Immature natural killer cell (primary cell): ENCODE results near the gene CTIF. TPM values are rescaled to one million over a fixed set of nuclear protein-coding genes. Genes with fewer than 3 reads are reported as not detected.
A peak's percentile ranks its signal among the peaks of the same experiment; 100 is the strongest.

ENCODE experiments used
- DNase-seq, 3 donors: peaks; one replicate each; pipeline ENCODE4 v3.0.0; 2022; ENCODE audit warnings: mixed read lengths in 1 of 3
- H3K27ac Mint-ChIP-seq, 6 donors: one replicate each; pipeline ENCODE4 v1.8.0; 2020; ENCODE audit warnings: mixed read lengths in 6 of 6, mild to moderate bottlenecking in 5 of 6, inconsistent platforms in 4 of 6, moderate library complexity in 3 of 6
- H3K27me3 Mint-ChIP-seq, 3 donors: one replicate each; pipeline ENCODE4 v1.8.0; 2020 to 2021; ENCODE audit warnings: low read depth in 3 of 3, mild to moderate bottlenecking in 3 of 3, mixed read lengths in 3 of 3, moderate library complexity in 3 of 3, inconsistent platforms in 1 of 3
- H3K36me3 Mint-ChIP-seq, 3 donors: one replicate each; pipeline ENCODE4 v1.8.0; 2020; ENCODE audit warnings: mixed read lengths in 3 of 3, inconsistent platforms in 2 of 3, mild to moderate bottlenecking in 2 of 3
- H3K4me1 Mint-ChIP-seq, 2 donors: one replicate each; pipeline ENCODE4 v1.8.0; 2020; ENCODE audit warnings: inconsistent platforms in 2 of 2, mild to moderate bottlenecking in 2 of 2, mixed read lengths in 2 of 2, moderate library complexity in 1 of 2
- H3K4me3 Mint-ChIP-seq, 5 donors: one replicate each; pipeline ENCODE4 v1.8.0; 2020; ENCODE audit warnings: mild to moderate bottlenecking in 5 of 5, mixed read lengths in 5 of 5, inconsistent platforms in 3 of 5, moderate library complexity in 3 of 5
- H3K9me3 Mint-ChIP-seq, 6 donors: one replicate each; pipeline ENCODE4 v1.8.0; 2020; ENCODE audit warnings: mild to moderate bottlenecking in 6 of 6, mixed read lengths in 6 of 6, inconsistent platforms in 4 of 6, moderate library complexity in 3 of 6
- polyA plus RNA-seq, 3 donors: library from polyadenylated mRNA; unstranded; fragments of 300-500 nt; fragmentation: Illumina TruSeq; gene quantifications; one replicate each; pipeline ENCODE4 v1.2.3, GENCODE V29; 2021

CTIF gene
- polyA plus RNA-seq, 3 donors from 2014 or later = 0.28 to 1.2 TPM; not detected in 1

DNA sequence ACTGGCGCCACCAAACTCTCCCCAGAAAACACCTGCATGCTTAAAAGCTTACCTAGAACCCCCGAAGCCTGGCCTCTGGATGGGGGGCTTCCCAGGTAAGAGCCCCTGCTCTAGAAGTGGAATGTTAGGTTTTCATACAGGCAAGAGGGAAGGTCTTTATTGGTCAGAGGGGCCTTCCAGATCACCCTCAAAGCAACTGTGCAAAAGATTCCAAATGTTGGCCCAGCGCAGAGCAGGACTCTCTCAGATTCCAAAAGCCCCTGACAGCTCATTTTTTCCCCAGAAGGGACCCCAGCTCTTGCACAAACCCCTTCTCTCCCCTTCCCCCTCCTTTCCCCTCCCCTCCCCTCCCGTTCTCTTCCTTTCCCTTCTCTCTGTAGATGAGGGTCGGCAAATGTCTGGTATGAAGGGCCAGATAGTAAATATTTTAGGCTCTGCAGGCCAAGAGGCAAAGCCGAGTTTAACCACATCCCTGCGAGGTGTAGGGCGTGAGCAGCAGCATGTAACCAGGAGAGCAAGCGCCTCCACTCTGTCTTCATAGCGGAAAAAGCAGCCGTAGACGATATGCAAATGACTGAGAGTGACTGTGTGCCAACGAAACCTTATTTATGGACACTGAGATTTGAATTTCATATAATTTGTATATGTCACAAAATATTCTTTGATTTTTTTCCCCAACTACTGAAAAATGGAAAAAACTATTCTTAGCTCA lies 295.0 kb downstream of the CTIF start:
- peak overlapping the region; percentile 95 to 100 (median 98) for H3K27ac Mint-ChIP-seq
- peak; percentile 73 to 82 (median 77) for DNase-seq
- H3K9me3 Mint-ChIP-seq = no peaks in the 10 kb centered on the region
- peaks cover 97 to 99% of the 10 kb centered on the region in 2 donors for H3K4me1 Mint-ChIP-seq
- peak overlapping the region; percentile 83 to 97 (median 92) for H3K4me3 Mint-ChIP-seq
- peaks cover 4 to 15% (median 13%) of the 10 kb centered on the region in 3 donors for H3K27me3 Mint-ChIP-seq
- H3K36me3 Mint-ChIP-seq = peaks cover 3 to 13% (median 4%) of the 10 kb centered on the region in 3 donors

DNA sequence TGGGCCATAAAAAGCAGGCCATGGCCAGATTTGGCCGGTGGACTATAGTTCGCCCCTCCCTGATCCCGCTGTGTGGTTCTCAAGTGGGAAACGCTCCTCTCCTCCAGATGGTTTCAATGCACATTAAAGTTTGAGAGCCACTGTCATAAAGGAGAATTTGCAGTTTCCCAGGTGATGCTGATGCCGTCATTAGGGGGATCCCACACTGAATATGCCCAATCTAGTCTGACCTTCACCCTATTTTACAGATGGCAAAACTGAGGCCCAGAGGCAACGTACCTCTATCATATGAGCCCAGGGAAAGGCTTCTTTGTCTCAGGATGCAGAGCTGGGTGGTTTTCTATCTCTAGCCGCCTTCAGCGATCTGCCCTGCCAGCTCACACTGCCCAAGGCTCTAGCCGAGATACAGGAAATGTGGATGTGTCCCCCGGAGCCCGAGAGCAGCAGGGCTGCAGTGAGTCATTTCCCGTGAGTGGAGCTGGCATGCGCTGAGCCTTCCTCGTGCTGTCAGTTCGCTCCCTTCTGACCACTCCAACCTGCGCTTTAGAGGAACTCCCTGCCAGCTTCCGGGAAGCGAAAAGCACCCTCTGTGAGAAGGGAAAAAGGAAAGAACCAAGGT lies 295.7 kb downstream of the CTIF start:
- H3K36me3 Mint-ChIP-seq = peaks cover 3 to 13% (median 4%) of the 10 kb centered on the region in 3 donors
- peaks cover 99 to 100% of the 10 kb centered on the region in 2 donors for H3K4me1 Mint-ChIP-seq
- H3K4me3 Mint-ChIP-seq = peak overlapping the region; percentile 83 to 97 (median 92)
- peak; percentile 83 to 85 (median 84) for DNase-seq
- H3K9me3 Mint-ChIP-seq = no peaks in the 10 kb centered on the region
- peak overlapping the region; percentile 95 to 100 (median 98) for H3K27ac Mint-ChIP-seq
- peaks cover 4 to 15% (median 13%) of the 10 kb centered on the region in 3 donors for H3K27me3 Mint-ChIP-seq

DNA sequence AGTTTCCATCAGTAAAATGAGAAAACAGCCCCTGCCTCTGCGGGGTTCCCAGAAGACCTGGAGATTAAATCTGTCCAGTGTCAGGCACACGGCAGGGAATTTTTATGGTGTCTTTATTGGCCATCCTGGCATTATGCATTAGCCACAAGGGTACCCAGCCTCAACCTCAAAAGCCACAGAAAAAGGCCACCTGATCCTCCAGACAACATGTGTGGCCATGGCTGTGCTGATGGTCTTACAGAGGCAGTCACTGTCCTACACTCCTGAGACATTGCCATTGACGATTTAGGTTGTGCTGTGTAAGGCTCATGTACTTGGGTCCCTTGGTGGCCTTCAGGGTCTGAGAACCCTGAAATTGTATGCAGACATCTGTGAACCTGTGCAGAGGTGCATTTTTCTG lies 296.3 kb downstream of the CTIF start:
- Mint-ChIP-seq H3K9me3 (no peaks in the 10 kb centered on the region), H3K4me3 (peak overlapping the region; percentile 83 to 97 (median 92))
- DNase-seq = no peak

DNA sequence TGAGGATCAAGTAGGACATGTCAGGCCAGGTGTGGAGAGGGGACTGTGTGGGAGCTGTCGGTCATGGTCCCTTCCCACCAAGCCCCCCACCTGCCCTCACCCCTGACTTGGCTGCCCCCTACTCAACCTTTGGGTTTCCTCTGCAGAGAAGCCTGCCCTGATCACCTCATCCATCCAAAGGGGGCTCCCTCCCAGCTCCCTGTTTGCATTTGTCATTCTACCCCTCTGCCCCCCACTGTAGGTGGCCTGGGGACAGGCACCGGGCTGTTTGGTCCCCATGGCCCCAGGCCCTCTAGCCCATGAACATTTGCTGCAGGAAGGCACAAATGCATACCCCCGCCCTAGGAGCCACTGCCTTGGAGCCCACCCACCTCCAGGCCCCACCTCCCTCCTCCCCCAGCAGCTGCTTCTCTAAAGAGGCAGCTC lies 296.9 kb downstream of the CTIF start:
- no peaks in the 10 kb centered on the region for H3K9me3 Mint-ChIP-seq
- peaks cover 4 to 17% (median 13%) of the 10 kb centered on the region in 3 donors for H3K27me3 Mint-ChIP-seq
- peaks cover 3 to 13% (median 4%) of the 10 kb centered on the region in 3 donors for H3K36me3 Mint-ChIP-seq
- H3K4me1 Mint-ChIP-seq = peaks cover 99 to 100% of the 10 kb centered on the region in 2 donors
- H3K4me3 Mint-ChIP-seq = peak overlapping the region in 4 of 5 donors; percentile 46 to 97 (median 90)
- no peak for DNase-seq
- peak overlapping the region; percentile 95 to 100 (median 98) for H3K27ac Mint-ChIP-seq

More for the DNA sequence above, 296.3 kb downstream of the CTIF start:
- peaks cover 99 to 100% of the 10 kb centered on the region in 2 donors for H3K4me1 Mint-ChIP-seq
- peaks cover 4 to 17% (median 13%) of the 10 kb centered on the region in 3 donors for H3K27me3 Mint-ChIP-seq
- peaks cover 3 to 13% (median 4%) of the 10 kb centered on the region in 3 donors for H3K36me3 Mint-ChIP-seq
- H3K27ac Mint-ChIP-seq = peak overlapping the region; percentile 95 to 100 (median 98)

DNA sequence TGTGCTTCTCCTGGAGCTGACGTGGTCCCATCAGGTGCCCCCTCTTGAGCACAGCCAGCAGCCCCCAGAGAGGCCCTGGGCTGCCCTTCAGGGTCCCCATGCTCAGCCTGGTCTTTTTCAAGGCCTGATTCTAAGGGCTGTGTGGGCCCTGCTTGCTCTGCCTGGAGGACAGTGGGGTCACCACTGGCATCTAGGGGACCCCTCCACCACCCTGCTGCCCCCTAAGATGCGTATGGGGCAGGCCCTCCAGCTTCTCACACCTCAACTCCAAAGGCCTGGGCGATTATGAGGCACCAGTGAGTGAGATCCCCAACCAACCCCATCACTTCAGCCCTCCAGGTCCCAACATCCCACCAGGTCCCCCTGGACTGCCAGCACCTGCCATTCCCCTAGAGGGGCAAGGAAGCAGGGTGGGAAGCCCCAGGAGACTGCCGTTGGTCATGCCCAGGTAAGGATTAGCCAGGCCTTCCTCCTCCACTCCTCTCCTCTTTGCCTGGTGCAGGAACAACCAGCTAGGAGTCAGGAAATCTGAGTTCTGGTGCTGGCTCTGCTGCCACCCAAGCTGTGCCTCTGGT lies 297.5 kb downstream of the CTIF start:
- no peaks in the 10 kb centered on the region for H3K9me3 Mint-ChIP-seq
- peaks cover 4 to 17% (median 13%) of the 10 kb centered on the region in 3 donors for H3K27me3 Mint-ChIP-seq
- peak overlapping the region; percentile 95 to 98 (median 97) for H3K27ac Mint-ChIP-seq
- DNase-seq = no peak
- peaks cover under 1 to 8% (median 4%) of the 10 kb centered on the region in 3 donors for H3K36me3 Mint-ChIP-seq
- peaks cover 98 to 100% of the 10 kb centered on the region in 2 donors for H3K4me1 Mint-ChIP-seq
- peak overlapping the region; percentile 18 to 90 (median 46) for H3K4me3 Mint-ChIP-seq

DNA sequence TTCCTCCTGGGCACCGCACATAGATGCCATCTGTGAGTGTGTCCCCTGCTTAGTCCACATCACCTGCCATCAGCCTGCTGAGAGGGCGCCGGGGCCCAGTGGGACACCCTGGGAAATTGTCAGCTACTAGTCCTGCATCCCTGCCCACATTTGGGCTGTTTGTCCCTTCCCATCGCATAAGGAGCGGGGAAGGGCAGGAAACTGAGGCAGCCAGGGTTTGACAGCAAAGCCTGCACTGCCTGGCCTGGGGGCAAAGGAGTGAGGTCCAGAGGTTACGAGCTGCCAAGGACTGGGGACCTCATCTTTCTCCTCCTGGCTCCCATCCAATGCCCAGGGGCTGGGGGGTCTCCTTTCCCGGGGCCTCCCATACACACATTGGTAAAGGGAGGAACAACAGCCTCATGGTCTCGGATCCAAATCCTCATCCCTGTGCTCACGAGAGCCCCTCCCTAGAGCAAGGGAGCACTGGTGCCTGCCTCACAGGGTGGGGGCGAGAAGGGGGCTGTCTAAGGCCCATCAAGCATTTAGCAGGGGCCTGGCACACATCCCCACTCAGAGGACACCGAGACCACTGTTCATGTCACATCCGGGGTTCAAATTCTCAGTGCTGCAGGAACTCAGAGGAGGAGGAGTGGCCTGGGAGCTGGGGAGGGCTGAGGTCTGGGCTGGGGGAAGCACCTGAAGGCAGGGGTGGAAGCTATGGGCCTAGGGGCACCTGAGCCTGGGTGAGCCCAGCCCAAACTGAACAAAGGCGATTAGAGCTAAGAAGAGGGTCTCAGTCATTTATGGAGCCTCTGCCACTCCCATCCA lies 298.2 kb downstream of the CTIF start:
- Mint-ChIP-seq H3K36me3 (peaks cover 0 to 7% (median 4%) of the 10 kb centered on the region in 3 donors), H3K9me3 (no peaks in the 10 kb centered on the region), H3K4me3 (peak overlapping the region; percentile 56 to 97 (median 80)), H3K4me1 (peaks cover 97 to 99% of the 10 kb centered on the region in 2 donors), H3K27me3 (peaks cover 6 to 17% (median 13%) of the 10 kb centered on the region in 3 donors), H3K27ac (peak overlapping the region; percentile 95 to 98 (median 97))
- DNase-seq = no peak

DNA sequence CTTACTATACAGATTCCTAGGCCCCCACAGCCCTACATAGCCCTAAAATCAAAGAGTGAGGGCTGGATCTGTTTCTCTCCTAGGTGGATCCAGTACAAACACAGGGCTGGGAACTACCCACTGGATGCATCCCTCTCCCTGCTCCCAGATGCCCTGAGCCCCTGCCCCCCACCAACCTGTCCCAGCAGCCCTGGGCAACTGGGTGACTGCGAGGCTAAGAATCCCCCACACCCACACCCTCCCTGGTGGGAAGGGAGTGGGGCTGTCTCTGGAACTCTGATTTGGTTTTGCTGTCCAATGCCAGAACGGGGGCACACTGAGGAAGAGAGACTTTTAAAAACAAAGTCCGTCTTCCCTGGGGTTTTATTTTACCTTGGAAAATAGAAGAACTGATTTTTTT lies 298.8 kb downstream of the CTIF start:
- peak overlapping the region; percentile 90 to 99 (median 97) for H3K27ac Mint-ChIP-seq
- H3K9me3 Mint-ChIP-seq = no peaks in the 10 kb centered on the region
- H3K4me1 Mint-ChIP-seq = peaks cover 97 to 99% of the 10 kb centered on the region in 2 donors
- H3K4me3 Mint-ChIP-seq = peak overlapping the region; percentile 56 to 97 (median 80)
- peaks cover 0 to 5% (median 3%) of the 10 kb centered on the region in 3 donors for H3K36me3 Mint-ChIP-seq
- DNase-seq = no peak
- H3K27me3 Mint-ChIP-seq = peaks cover 9 to 20% (median 13%) of the 10 kb centered on the region in 3 donors

DNA sequence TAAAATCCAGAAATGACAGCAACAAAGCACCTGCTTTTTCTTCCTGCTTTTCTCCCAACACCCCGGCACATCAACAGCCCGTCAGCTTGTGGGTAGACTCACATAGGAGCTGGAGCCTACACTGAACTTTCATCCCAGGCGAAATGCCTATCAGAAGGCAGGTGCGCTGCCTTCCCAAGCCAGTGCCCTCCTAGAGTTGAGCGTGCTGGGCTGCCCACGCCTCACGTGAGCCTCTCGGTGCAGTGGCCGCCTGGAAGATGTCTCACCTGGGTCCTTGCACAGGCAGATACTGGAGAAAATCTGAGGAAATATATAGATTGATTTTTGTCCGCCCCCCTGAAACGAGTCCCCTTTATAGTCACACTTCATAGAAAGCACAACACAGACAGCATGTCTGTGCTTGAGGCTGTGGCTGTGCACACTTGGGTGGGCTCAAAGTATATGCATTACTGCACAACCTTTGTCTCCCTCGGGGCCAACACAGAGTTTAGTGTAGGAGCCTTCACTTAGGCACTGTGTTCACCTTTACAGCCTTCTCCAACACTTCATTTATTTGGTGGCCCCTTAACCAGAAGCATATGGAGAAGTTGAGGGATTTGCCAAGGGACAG lies 299.4 kb downstream of the CTIF start:
- DNase-seq = no peak
- peaks cover 5 to 17% (median 12%) of the 10 kb centered on the region in 3 donors for H3K27me3 Mint-ChIP-seq
- H3K9me3 Mint-ChIP-seq = no peaks in the 10 kb centered on the region
- H3K4me1 Mint-ChIP-seq = peaks cover 97% of the 10 kb centered on the region in 2 donors
- no peaks in the 10 kb centered on the region for H3K36me3 Mint-ChIP-seq
- H3K4me3 Mint-ChIP-seq = peak overlapping the region; percentile 68 to 97 (median 80)
- peak overlapping the region; percentile 90 to 99 (median 97) for H3K27ac Mint-ChIP-seq

DNA sequence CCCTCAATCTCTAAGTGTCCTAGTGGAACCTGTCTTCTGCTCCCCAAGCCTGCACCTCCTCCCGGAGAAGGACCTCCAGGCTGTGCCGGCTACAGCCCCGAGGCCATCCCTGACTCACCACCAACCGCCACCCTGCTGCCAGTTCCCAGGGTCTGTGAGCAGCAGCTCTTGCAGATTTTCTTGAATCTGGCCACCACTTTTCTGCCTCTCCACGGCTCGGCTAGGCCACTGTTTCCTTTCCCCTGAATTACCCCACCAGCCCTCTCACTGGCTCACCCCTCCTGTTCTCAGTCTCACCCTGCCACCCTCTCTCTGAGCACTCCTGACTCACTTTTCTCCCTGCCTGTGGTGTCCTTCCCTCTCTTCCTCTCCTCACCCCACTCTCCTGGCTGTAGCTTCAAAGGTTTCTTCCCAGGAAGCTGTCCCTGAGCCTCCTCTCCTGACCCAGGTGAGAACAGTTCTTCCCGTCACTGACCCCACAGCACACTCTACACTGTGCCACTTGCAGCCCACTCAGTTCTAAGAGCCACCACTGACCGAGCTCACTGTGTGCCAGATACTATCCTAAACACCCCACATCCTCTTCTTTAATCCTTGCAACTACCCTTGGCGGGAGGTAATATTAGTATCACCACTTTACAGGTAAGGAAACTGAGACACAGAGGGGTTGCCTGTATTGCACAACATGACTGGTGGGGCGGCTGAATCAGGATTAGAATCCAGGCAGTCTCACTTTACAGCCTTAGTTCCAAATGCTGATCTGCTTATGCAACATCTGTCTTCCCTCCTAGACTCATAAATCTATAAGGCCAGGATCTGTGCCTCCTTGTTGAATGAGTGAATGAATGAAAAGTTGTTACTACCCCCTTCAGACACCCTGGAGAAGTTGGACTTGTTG lies 300.3 kb downstream of the CTIF start:
- H3K36me3 Mint-ChIP-seq = no peaks in the 10 kb centered on the region
- H3K4me3 Mint-ChIP-seq = peak overlapping the region; percentile 68 to 97 (median 80)
- peak overlapping the region; percentile 90 to 99 (median 97) for H3K27ac Mint-ChIP-seq
- peaks cover 5 to 14% (median 7%) of the 10 kb centered on the region in 3 donors for H3K27me3 Mint-ChIP-seq
- peaks cover 97% of the 10 kb centered on the region in 2 donors for H3K4me1 Mint-ChIP-seq
- H3K9me3 Mint-ChIP-seq = no peaks in the 10 kb centered on the region
- DNase-seq = peak; percentile 47 to 53 (median 51)

DNA sequence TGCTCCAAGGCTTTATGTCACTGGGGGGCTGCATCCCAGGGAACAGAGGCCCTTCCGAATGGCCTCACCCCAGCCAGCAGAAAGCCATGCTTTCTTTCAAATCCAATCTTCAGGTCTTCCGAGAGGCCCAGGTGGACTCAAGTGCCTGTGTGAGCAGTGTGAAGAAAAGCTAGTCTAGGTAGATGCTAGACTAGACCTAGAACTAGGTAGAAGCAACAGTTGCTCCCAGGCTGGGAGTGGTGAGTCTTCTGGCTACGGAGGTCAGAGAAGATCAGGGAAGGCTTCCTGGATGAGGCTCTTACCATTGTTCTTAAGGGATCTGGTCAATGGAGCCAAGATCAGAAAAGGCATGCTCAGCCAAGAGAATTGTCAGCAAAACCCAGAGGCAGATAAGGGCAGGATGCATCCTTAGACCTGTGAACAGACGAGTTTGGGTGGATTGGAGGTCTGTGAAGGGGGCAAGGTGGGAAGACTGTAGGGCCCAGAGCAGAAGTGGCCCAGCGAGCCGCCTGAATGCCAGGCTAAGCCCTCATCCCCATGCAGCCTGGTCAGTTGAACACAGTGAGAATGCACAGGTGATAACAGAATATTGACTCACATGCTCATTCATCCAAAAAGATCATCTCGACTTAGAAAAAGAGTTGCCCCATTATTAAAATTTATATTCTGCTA lies 301.1 kb downstream of the CTIF start:
- Mint-ChIP-seq H3K27me3 (peaks cover 2 to 7% (median 5%) of the 10 kb centered on the region in 3 donors), H3K4me1 (peaks cover 97% of the 10 kb centered on the region in 2 donors), H3K36me3 (no peaks in the 10 kb centered on the region), H3K4me3 (peak overlapping the region; percentile 20 to 97 (median 74)), H3K9me3 (no peaks in the 10 kb centered on the region), H3K27ac (peak overlapping the region; percentile 90 to 99 (median 97))
- DNase-seq = no peak

DNA sequence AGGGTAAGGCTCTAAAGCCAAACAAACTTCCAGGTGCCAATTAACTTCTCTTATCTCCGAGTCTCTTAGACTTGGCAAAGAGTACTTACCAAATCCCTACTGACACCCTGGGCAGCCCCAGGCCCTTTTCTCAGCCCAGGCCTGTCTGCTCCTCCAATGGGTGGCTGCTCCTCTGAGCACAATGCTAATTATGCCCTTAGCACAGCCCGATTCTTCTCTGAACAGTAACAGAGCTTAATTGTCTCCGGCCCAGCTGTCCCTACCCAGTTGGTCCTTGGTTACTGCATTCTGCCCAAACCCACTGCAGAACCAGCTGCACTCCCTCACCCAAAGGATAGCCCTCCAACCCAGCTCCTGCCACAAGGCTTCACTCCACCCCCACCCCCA lies 301.7 kb downstream of the CTIF start:
- Mint-ChIP-seq H3K27ac (peak overlapping the region; percentile 90 to 99 (median 97)), H3K4me3 (peak overlapping the region in 4 of 5 donors; percentile 20 to 74 (median 31)), H3K4me1 (peaks cover 97% of the 10 kb centered on the region in 2 donors), H3K36me3 (peaks cover 0 to 2% (median 0%) of the 10 kb centered on the region in 3 donors), H3K9me3 (no peaks in the 10 kb centered on the region), H3K27me3 (peaks cover 2 to 7% (median 5%) of the 10 kb centered on the region in 3 donors)
- no peak for DNase-seq
